GM12892 (cell line): Measurements from ENCODE around the gene PDE4A.

Source experiments
- POLR2A ChIP-seq: IDR thresholded peaks from 2 replicates; pipeline ENCODE4 v1.6.1; 2011; ENCODE audit warnings: low read depth, low read length, control low read depth
- POLR2AphosphoS5 ChIP-seq: IDR thresholded peaks from 2 replicates; pipeline ENCODE4 v1.6.1; 2011; ENCODE audit warnings: low read depth, low read length, control low read depth
- TAF1 ChIP-seq: IDR thresholded peaks from 2 replicates; pipeline ENCODE4 v1.6.1; 2011; ENCODE audit warnings: low read depth, mild to moderate bottlenecking, control low read depth, low read length, borderline replicate concordance

- TF ChIP-seq POLR2A (peak; percentile 93), POLR2AphosphoS5 (peak; percentile 53), TAF1 (peak; percentile 86)
Measured at GRCh38 chr19:10502524-10503001, 82.2 kb downstream of the PDE4A start.
